ENCODE data around the gene ARIH2. TPM values are rescaled to one million over a fixed set of nuclear protein-coding genes. Genes with fewer than 3 reads are reported as not detected.
"Not testable (repeated sequence)": the region's sequence is repeated elsewhere in the genome, so short reads cannot be mapped to it uniquely, and the experiment has no call there.

ARIH2 gene
- polyA plus RNA-seq, 1 donor from 2014 or later: 153 TPM

DNA sequence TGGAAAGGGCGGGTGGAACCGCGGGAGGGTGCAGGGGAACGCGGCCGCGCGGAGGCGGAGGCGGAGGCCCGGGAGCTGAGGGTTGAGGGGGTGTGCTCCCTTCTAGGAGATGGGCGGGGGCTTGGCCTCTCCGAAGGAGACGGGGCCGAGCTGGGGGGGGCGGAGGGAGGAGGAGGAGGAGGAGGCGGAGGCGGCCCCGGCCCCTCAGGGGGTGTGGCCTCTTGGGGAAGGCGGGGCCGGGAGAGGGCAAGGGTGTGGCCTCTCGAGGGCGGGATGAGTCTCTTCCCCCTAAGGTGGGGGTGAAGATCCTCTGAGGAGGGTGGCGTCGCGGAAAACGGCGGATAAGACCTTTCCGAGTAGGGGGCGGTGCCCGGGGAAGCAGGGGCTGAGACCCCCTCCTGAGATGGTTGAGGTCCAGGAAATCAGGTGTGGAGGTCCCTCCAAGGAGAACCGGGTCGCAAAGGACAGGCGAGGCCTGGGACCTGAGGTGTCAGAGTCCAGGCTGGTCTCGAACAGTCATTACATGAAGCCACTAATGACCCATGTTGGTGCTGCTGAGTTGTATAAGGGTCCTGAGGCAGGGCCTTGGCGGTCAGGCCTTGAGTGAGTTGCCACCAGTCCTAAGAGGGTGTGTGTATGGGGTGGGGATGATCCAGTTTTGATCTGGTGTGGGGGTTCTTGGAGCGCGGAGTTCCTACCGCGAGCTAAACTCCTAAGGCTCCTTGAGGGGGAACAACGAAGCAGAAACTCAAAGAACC lies 89.3 kb downstream of the ARIH2 start:
- Histone ChIP-seq H3K9me3 (ENCODE audit: low read length) (no peaks in the 10 kb centered on the region), H3K4me2 (ENCODE audit: low read length) (peak overlapping the region; percentile 83), H3K27me3 (ENCODE audit: insufficient read depth, low read depth, low read length) (no peaks in the 10 kb centered on the region), H3K9ac (ENCODE audit: low read length) (peak overlapping the region; percentile 100), H3K36me3 (ENCODE audit: insufficient read depth, low read length) (no peaks in the 10 kb centered on the region), H3K27ac (ENCODE audit: low read length) (peak overlapping the region; percentile 95), H4K20me1 (ENCODE audit: insufficient read depth) (peaks cover 4% of the 10 kb centered on the region), H3F3A (ENCODE audit: insufficient read depth, low read length, poor library complexity, severe bottlenecking) (no peaks in the 10 kb centered on the region), H3K79me2 (replicated peaks; ENCODE audit: insufficient read depth, low read length) (peaks cover 43% of the 10 kb centered on the region), H2AFZ (ENCODE audit: low read depth, low read length) (peak overlapping the region; percentile 65), H3K9me2 (ENCODE audit: insufficient read depth, low read length) (no peaks in the 10 kb centered on the region), H3K4me3 (ENCODE audit: low read length) (peak overlapping the region; percentile 100)
- no peak for TF ChIP-seq TAF1 (IDR thresholded peaks at IDR 0.05; ENCODE audit: low read depth)
- TF ChIP-seq EP300 (conservative IDR thresholded peaks at IDR 0.05; ENCODE audit: poor library complexity, severe bottlenecking): no peak
- TF ChIP-seq, protein P1, sequence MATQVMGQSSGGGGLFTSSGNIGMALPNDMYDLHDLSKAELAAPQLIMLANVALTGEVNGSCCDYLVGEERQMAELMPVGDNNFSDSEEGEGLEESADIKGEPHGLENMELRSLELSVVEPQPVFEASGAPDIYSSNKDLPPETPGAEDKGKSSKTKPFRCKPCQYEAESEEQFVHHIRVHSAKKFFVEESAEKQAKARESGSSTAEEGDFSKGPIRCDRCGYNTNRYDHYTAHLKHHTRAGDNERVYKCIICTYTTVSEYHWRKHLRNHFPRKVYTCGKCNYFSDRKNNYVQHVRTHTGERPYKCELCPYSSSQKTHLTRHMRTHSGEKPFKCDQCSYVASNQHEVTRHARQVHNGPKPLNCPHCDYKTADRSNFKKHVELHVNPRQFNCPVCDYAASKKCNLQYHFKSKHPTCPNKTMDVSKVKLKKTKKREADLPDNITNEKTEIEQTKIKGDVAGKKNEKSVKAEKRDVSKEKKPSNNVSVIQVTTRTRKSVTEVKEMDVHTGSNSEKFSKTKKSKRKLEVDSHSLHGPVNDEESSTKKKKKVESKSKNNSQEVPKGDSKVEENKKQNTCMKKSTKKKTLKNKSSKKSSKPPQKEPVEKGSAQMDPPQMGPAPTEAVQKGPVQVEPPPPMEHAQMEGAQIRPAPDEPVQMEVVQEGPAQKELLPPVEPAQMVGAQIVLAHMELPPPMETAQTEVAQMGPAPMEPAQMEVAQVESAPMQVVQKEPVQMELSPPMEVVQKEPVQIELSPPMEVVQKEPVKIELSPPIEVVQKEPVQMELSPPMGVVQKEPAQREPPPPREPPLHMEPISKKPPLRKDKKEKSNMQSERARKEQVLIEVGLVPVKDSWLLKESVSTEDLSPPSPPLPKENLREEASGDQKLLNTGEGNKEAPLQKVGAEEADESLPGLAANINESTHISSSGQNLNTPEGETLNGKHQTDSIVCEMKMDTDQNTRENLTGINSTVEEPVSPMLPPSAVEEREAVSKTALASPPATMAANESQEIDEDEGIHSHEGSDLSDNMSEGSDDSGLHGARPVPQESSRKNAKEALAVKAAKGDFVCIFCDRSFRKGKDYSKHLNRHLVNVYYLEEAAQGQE (IDR thresholded peaks at IDR 0.05; ENCODE audit: borderline replicate concordance): no peak
- no peak for TF ChIP-seq RAD21 (conservative IDR thresholded peaks at IDR 0.05)
- no peak for TF ChIP-seq EZH2 (IDR thresholded peaks at IDR 0.05; ENCODE audit: borderline replicate concordance, insufficient read depth, low read length, poor library complexity, severe bottlenecking)
- TF ChIP-seq MXI1 (conservative IDR thresholded peaks at IDR 0.05; ENCODE audit: poor library complexity, severe bottlenecking): no peak

DNA sequence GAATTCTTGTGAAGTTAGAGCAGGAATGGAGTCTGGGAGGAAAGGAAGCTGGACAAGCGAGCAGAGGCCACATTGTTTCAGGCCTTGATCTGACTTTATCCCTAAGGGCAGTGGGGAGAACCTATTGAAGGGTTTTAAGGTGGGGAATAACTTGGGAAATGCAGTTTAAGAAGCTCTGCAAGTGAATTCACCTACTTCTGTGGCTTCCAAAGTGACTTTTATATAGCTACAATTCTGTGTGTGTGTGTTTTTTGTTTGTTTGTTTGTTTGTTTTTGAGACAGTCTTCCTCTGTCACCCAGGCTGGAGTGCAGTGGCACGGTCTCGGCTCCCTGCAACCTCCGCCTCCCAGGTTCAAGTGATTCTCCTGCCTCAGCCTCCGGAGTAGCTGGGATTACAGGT lies 90.0 kb downstream of the ARIH2 start:
- Histone ChIP-seq H3K4me3 (ENCODE audit: low read length) (peak overlapping the region; percentile 100), H3K79me2 (replicated peaks; ENCODE audit: insufficient read depth, low read length) (peaks cover 50% of the 10 kb centered on the region), H3K27ac (ENCODE audit: low read length) (peak overlapping the region; percentile 95), H3K4me2 (ENCODE audit: low read length) (peak overlapping the region; percentile 83), H3K9ac (ENCODE audit: low read length) (peak overlapping the region; percentile 100)
- not testable (repeated sequence) for H2AFZ ChIP-seq (ENCODE audit: low read depth, low read length); H3F3A ChIP-seq (ENCODE audit: insufficient read depth, low read length, poor library complexity, severe bottlenecking); H3K9me3 ChIP-seq (ENCODE audit: low read length); H3K9me2 ChIP-seq (ENCODE audit: insufficient read depth, low read length); H3K27me3 ChIP-seq (ENCODE audit: insufficient read depth, low read depth, low read length); H4K20me1 ChIP-seq (ENCODE audit: insufficient read depth); H3K36me3 ChIP-seq (ENCODE audit: insufficient read depth, low read length)

DNA sequence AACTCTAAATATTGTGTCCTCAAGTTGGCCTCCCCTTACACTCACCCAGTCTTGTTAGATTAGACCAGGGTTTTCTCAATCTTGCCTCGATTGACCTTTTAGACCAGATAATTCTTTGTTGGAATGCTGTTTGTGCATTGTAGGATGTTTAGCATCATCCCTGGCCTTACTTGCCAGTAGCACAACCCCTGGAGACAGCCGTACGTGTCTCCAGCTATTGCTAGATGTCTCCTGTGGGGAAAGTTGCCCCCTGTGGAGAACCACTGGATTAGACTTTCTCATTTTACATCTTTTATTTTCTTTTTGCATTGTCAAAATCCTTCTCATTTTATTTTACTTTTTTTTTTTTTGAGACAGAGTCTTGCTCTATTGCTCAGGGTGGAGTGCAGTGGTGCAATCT lies 90.8 kb downstream of the ARIH2 start:
- no peak overlapping the region for H3K27ac ChIP-seq (ENCODE audit: low read length)
- H3K36me3 ChIP-seq (ENCODE audit: insufficient read depth, low read length): no peaks in the 10 kb centered on the region
- peaks cover 6% of the 10 kb centered on the region for H4K20me1 ChIP-seq (ENCODE audit: insufficient read depth)
- H3K4me3 ChIP-seq (ENCODE audit: low read length): peak overlapping the region; percentile 29
- no peak overlapping the region for H3K4me2 ChIP-seq (ENCODE audit: low read length)
- H3K27me3 ChIP-seq (ENCODE audit: insufficient read depth, low read depth, low read length): no peaks in the 10 kb centered on the region
- no peak overlapping the region for H2AFZ ChIP-seq (ENCODE audit: low read depth, low read length)
- no peaks in the 10 kb centered on the region for H3K9me3 ChIP-seq (ENCODE audit: low read length)
- no peak overlapping the region for H3K9ac ChIP-seq (ENCODE audit: low read length)
- H3F3A ChIP-seq (ENCODE audit: insufficient read depth, low read length, poor library complexity, severe bottlenecking): no peaks in the 10 kb centered on the region
- H3K79me2 ChIP-seq (replicated peaks; ENCODE audit: insufficient read depth, low read length): peaks cover 55% of the 10 kb centered on the region
- no peaks in the 10 kb centered on the region for H3K9me2 ChIP-seq (ENCODE audit: insufficient read depth, low read length)
- TF ChIP-seq EZH2 (IDR thresholded peaks at IDR 0.05; ENCODE audit: borderline replicate concordance, insufficient read depth, low read length, poor library complexity, severe bottlenecking) (no peak), RAD21 (conservative IDR thresholded peaks at IDR 0.05) (no peak), TAF1 (IDR thresholded peaks at IDR 0.05; ENCODE audit: low read depth) (no peak), POLR2AphosphoS5 (IDR thresholded peaks at IDR 0.05) (no peak), MXI1 (conservative IDR thresholded peaks at IDR 0.05; ENCODE audit: poor library complexity, severe bottlenecking) (no peak), EP300 (conservative IDR thresholded peaks at IDR 0.05; ENCODE audit: poor library complexity, severe bottlenecking) (no peak), SMC3 (conservative IDR thresholded peaks at IDR 0.05; ENCODE audit: poor library complexity) (no peak)
- TF ChIP-seq, protein P2, sequence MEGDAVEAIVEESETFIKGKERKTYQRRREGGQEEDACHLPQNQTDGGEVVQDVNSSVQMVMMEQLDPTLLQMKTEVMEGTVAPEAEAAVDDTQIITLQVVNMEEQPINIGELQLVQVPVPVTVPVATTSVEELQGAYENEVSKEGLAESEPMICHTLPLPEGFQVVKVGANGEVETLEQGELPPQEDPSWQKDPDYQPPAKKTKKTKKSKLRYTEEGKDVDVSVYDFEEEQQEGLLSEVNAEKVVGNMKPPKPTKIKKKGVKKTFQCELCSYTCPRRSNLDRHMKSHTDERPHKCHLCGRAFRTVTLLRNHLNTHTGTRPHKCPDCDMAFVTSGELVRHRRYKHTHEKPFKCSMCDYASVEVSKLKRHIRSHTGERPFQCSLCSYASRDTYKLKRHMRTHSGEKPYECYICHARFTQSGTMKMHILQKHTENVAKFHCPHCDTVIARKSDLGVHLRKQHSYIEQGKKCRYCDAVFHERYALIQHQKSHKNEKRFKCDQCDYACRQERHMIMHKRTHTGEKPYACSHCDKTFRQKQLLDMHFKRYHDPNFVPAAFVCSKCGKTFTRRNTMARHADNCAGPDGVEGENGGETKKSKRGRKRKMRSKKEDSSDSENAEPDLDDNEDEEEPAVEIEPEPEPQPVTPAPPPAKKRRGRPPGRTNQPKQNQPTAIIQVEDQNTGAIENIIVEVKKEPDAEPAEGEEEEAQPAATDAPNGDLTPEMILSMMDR (IDR thresholded peaks at IDR 0.05; ENCODE audit: poor library complexity, severe bottlenecking): no peak
- TF ChIP-seq, protein P1 (IDR thresholded peaks at IDR 0.05; ENCODE audit: borderline replicate concordance): no peak
